ENCODE measurements around the gene MBD5.
A peak's percentile ranks its signal among the peaks of the same experiment; 100 is the strongest.
"Not testable (repeated sequence)": the region's sequence is repeated elsewhere in the genome, so short reads cannot be mapped to it uniquely, and the experiment has no call there.

The MBD5 gene

GRCh38 chr2:148002420-148002819, 18.5 kb upstream of the MBD5 start:
- not testable (repeated sequence) for H3K9me3 ChIP-seq (ENCODE audit: control insufficient read depth, low read length); H3K4me1 ChIP-seq (ENCODE audit: control insufficient read depth, insufficient read depth, low read length, poor library complexity, severe bottlenecking); H3K4me3 ChIP-seq (ENCODE audit: extremely low read depth, insufficient read depth, low read length, poor library complexity, severe bottlenecking); H3K36me3 ChIP-seq (ENCODE audit: control insufficient read depth, insufficient read depth, low read length); H3K27ac ChIP-seq (ENCODE audit: low read depth, low read length, severe bottlenecking)

GRCh38 chr2:148006249-148007007, 14.5 kb upstream of the MBD5 start:
- no peaks in the 10 kb centered on the region for H3K4me1 ChIP-seq (ENCODE audit: control insufficient read depth, insufficient read depth, low read length, poor library complexity, severe bottlenecking)
- H3K4me3 ChIP-seq (ENCODE audit: extremely low read depth, insufficient read depth, low read length, poor library complexity, severe bottlenecking): no peak overlapping the region
- no peaks in the 10 kb centered on the region for H3K36me3 ChIP-seq (ENCODE audit: control insufficient read depth, insufficient read depth, low read length)
- 93 to 98% methylated on average over 4 to 6 of the region's 6 CpGs for WGBS, 2 experiments (ENCODE audit: insufficient coverage in 2 of 2)
- H3K9me3 ChIP-seq (ENCODE audit: control insufficient read depth, low read length): no peaks in the 10 kb centered on the region
- no peak overlapping the region for H3K27ac ChIP-seq (ENCODE audit: low read depth, low read length, severe bottlenecking)

GRCh38 chr2:148007219-148007900, 13.5 kb upstream of the MBD5 start:
- Histone ChIP-seq H3K4me3 (ENCODE audit: extremely low read depth, insufficient read depth, low read length, poor library complexity, severe bottlenecking) (no peak overlapping the region), H3K36me3 (ENCODE audit: control insufficient read depth, insufficient read depth, low read length) (no peaks in the 10 kb centered on the region), H3K4me1 (ENCODE audit: control insufficient read depth, insufficient read depth, low read length, poor library complexity, severe bottlenecking) (no peaks in the 10 kb centered on the region), H3K27ac (ENCODE audit: low read depth, low read length, severe bottlenecking) (no peak overlapping the region), H3K9me3 (ENCODE audit: control insufficient read depth, low read length) (no peaks in the 10 kb centered on the region)
- 100% methylated on average over 1 to 2 of the region's 5 CpGs for WGBS, 2 experiments (ENCODE audit: insufficient coverage in 2 of 2)

- H3K36me3 ChIP-seq (ENCODE audit: control insufficient read depth, insufficient read depth, low read length); H3K4me1 ChIP-seq (ENCODE audit: control insufficient read depth, insufficient read depth, low read length, poor library complexity, severe bottlenecking); H3K27ac ChIP-seq (ENCODE audit: low read depth, low read length, severe bottlenecking); H3K4me3 ChIP-seq (ENCODE audit: extremely low read depth, insufficient read depth, low read length, poor library complexity, severe bottlenecking); H3K9me3 ChIP-seq (ENCODE audit: control insufficient read depth, low read length): not testable (repeated sequence)
- 98 to 100% methylated on average over 2 to 6 of the region's 7 CpGs for WGBS, 2 experiments (ENCODE audit: insufficient coverage in 2 of 2)
Measured at GRCh38 chr2:148008411-148008810, 12.5 kb upstream of the MBD5 start.

GRCh38 chr2:148013876-148014275, 7.0 kb upstream of the MBD5 start:
- Histone ChIP-seq H3K4me3 (ENCODE audit: extremely low read depth, insufficient read depth, low read length, poor library complexity, severe bottlenecking) (no peak overlapping the region), H3K27ac (ENCODE audit: low read depth, low read length, severe bottlenecking) (no peak overlapping the region), H3K4me1 (ENCODE audit: control insufficient read depth, insufficient read depth, low read length, poor library complexity, severe bottlenecking) (peaks cover 4% of the 10 kb centered on the region), H3K9me3 (ENCODE audit: control insufficient read depth, low read length) (no peaks in the 10 kb centered on the region), H3K36me3 (ENCODE audit: control insufficient read depth, insufficient read depth, low read length) (no peaks in the 10 kb centered on the region)
- 86 to 100% methylated on average over 1 of the region's 2 CpGs for WGBS, 2 experiments (ENCODE audit: insufficient coverage in 2 of 2)

- 90% methylated on average over 2 of the region's 5 CpGs; no CpG with 5 or more reads in 1 of the 2 experiments for WGBS, 2 experiments (ENCODE audit: insufficient coverage in 2 of 2)
- Histone ChIP-seq H3K9me3 (ENCODE audit: control insufficient read depth, low read length) (no peaks in the 10 kb centered on the region), H3K36me3 (ENCODE audit: control insufficient read depth, insufficient read depth, low read length) (no peaks in the 10 kb centered on the region), H3K4me3 (ENCODE audit: extremely low read depth, insufficient read depth, low read length, poor library complexity, severe bottlenecking) (no peak overlapping the region), H3K27ac (ENCODE audit: low read depth, low read length, severe bottlenecking) (no peak overlapping the region), H3K4me1 (ENCODE audit: control insufficient read depth, insufficient read depth, low read length, poor library complexity, severe bottlenecking) (peaks cover 7% of the 10 kb centered on the region)
Measured at GRCh38 chr2:148014616-148015015, 6.3 kb upstream of the MBD5 start.

- Histone ChIP-seq H3K4me1 (ENCODE audit: control insufficient read depth, insufficient read depth, low read length, poor library complexity, severe bottlenecking) (peaks cover 7% of the 10 kb centered on the region), H3K27ac (ENCODE audit: low read depth, low read length, severe bottlenecking) (peak within 1 kb of the TSS; percentile 83), H3K9me3 (ENCODE audit: control insufficient read depth, low read length) (no peaks in the 10 kb centered on the region), H3K36me3 (ENCODE audit: control insufficient read depth, insufficient read depth, low read length) (peaks cover 2% of the 10 kb centered on the region), H3K4me3 (ENCODE audit: extremely low read depth, insufficient read depth, low read length, poor library complexity, severe bottlenecking) (peak within 1 kb of the TSS; percentile 85)
- 0% methylated on average over 18 to 22 of the region's 52 CpGs for WGBS, 2 experiments (ENCODE audit: insufficient coverage in 2 of 2)
Measured at GRCh38 chr2:148020111-148021058, 506 bp upstream of the MBD5 start, which contains the start of gene ORC4. Gene ORC4 (minus strand): TSS chr2:148020737. CDS start chr2:147975958, 44,779 bp downstream.

GRCh38 chr2:148021886-148022285, 995 bp downstream of the MBD5 start:
- H3K4me3 ChIP-seq (ENCODE audit: extremely low read depth, insufficient read depth, low read length, poor library complexity, severe bottlenecking): peak overlapping the region; percentile 85
- H3K4me1 ChIP-seq (ENCODE audit: control insufficient read depth, insufficient read depth, low read length, poor library complexity, severe bottlenecking): peaks cover 7% of the 10 kb centered on the region
- peak overlapping the region; percentile 83 for H3K27ac ChIP-seq (ENCODE audit: low read depth, low read length, severe bottlenecking)
- 0% methylated on average over 1 of the region's 3 CpGs for whole genome bisulfite sequencing, 2 experiments (ENCODE audit: insufficient coverage in 2 of 2)
- no peaks in the 10 kb centered on the region for H3K9me3 ChIP-seq (ENCODE audit: control insufficient read depth, low read length)
- H3K36me3 ChIP-seq (ENCODE audit: control insufficient read depth, insufficient read depth, low read length): peaks cover 2% of the 10 kb centered on the region

DNA sequence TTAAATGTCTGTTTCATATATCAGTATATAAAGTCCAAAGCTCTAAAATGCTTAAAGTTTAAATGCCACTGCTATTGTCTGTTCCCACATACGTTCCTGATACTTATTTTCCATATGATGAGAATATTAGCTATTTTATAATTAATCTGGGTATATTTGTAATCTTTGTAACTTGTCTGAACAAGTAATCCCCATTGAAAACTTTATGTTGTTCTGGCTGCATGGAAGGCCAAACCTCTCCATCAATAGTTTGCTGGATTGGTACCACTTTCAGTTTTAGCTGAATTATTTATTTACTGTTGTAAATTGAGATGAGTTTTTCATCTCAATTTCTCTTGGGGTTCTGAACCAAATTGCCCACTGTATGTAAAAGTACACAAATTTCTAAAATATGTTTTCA, 1.5 kb downstream of the MBD5 start:
- no peaks in the 10 kb centered on the region for H3K9me3 ChIP-seq (ENCODE audit: control insufficient read depth, low read length)
- H3K27ac ChIP-seq (ENCODE audit: low read depth, low read length, severe bottlenecking): no peak overlapping the region
- peak overlapping the region; percentile 85 for H3K4me3 ChIP-seq (ENCODE audit: extremely low read depth, insufficient read depth, low read length, poor library complexity, severe bottlenecking)
- no CpG with 5 or more reads among the region's 1 CpG for WGBS, 2 experiments (ENCODE audit: insufficient coverage in 2 of 2)
- H3K4me1 ChIP-seq (ENCODE audit: control insufficient read depth, insufficient read depth, low read length, poor library complexity, severe bottlenecking): peaks cover 7% of the 10 kb centered on the region
- peaks cover 2% of the 10 kb centered on the region for H3K36me3 ChIP-seq (ENCODE audit: control insufficient read depth, insufficient read depth, low read length)

GRCh38 chr2:148022882-148023281, 2.0 kb downstream of the MBD5 start:
- Histone ChIP-seq H3K4me3 (ENCODE audit: extremely low read depth, insufficient read depth, low read length, poor library complexity, severe bottlenecking) (peak overlapping the region; percentile 85), H3K9me3 (ENCODE audit: control insufficient read depth, low read length) (no peaks in the 10 kb centered on the region), H3K27ac (ENCODE audit: low read depth, low read length, severe bottlenecking) (no peak overlapping the region), H3K4me1 (ENCODE audit: control insufficient read depth, insufficient read depth, low read length, poor library complexity, severe bottlenecking) (peaks cover 7% of the 10 kb centered on the region), H3K36me3 (ENCODE audit: control insufficient read depth, insufficient read depth, low read length) (peaks cover 2% of the 10 kb centered on the region)
- WGBS, 2 experiments (ENCODE audit: insufficient coverage in 2 of 2): no CpG with 5 or more reads among the region's 2 CpGs

Data from mesodermal cell (in vitro differentiated cells).